B cell (primary cell): ENCODE results near the gene FANCC. TPM values are rescaled to one million over a fixed set of nuclear protein-coding genes. Genes with fewer than 3 reads are reported as not detected.

Experiments
- ATAC-seq: fragments of 200-7000 bp; cut with Tn5 transposase; one replicate; pipeline ENCODE4 v1.10.0; 2021; ENCODE audit warnings: low read depth, mild to moderate bottlenecking, moderate number of reproducible peaks, moderate library complexity
- CTCF ChIA-PET: fragments of 350-600 bp; sonication (Branson Sonifier 250); formaldehyde crosslinking; loops from one replicate; lab custom pipeline; 2021; ENCODE audit warnings: antibody characterized with exemption, inconsistent platforms; lab: Charles Lee
- POLR2A ChIA-PET: fragments of 350-600 bp; sonication (Branson Sonifier 250); formaldehyde crosslinking; loops from one replicate; lab custom pipeline; 2021; ENCODE audit warnings: antibody characterized with exemption; lab: Charles Lee
- DNase-seq: peaks from one replicate; pipeline ENCODE4 v3.0.0; 2013
- H2AFZ ChIP-seq: 2 replicates; pipeline ENCODE4 v1.6.1; 2012; ENCODE audit warnings: mild to moderate bottlenecking, low read depth, low read length; ENCODE audit not compliant: insufficient read depth, poor library complexity, severe bottlenecking
- H3K27ac ChIP-seq, 2 donors: 1 replicate in 1 of 2; 2 replicates in 1 of 2; pipeline ENCODE4 v1.5.1; 2012 to 2013; ENCODE audit warnings: low read length in 2 of 2, mild to moderate bottlenecking in 2 of 2, moderate library complexity in 1 of 2
- H3K27me3 ChIP-seq, 4 experiments: fragments of 200-600 bp in 1 of 4; sonication (generic) in 1 of 4; replicated peaks in 1 of 4; 1 replicate in 2 of 4; 2 replicates in 2 of 4; pipeline versions ENCODE4 v1.6.1 to v1.7.0; 2013 to 2016; ENCODE audit warnings: low read length in 3 of 4, mild to moderate bottlenecking in 2 of 4, mixed read lengths in 1 of 4, moderate library complexity in 1 of 4; ENCODE audit not compliant: insufficient read depth in 4 of 4, control insufficient read depth in 3 of 4; ENCODE audit errors: control extremely low read depth in 1 of 4
- H3K36me3 ChIP-seq, 2 experiments: replicated peaks in 1 of 2; 1 replicate in 1 of 2; 2 replicates in 1 of 2; pipeline versions ENCODE4 v1.6.1 to v1.7.1; 2013; ENCODE audit warnings: low read length in 1 of 2; ENCODE audit not compliant: insufficient read depth in 2 of 2, control insufficient read depth in 1 of 2; ENCODE audit errors: control extremely low read depth in 1 of 2, extremely low read depth in 1 of 2
- H3K4me1 ChIP-seq, 2 donors: fragments of 200-600 bp in 1 of 2; sonication (generic) in 1 of 2; 1 replicate in 1 of 2; 2 replicates in 1 of 2; pipeline versions ENCODE4 v1.5.1 to v1.6.1; 2013 to 2017; ENCODE audit warnings: low read length in 2 of 2; ENCODE audit not compliant: control insufficient read depth in 2 of 2, insufficient read depth in 2 of 2
- H3K4me2 ChIP-seq: replicated peaks from 2 replicates; pipeline ENCODE3; 2012; ENCODE audit warnings: mild to moderate bottlenecking, low read depth, low read length; ENCODE audit not compliant: poor library complexity, severe bottlenecking
- H3K4me3 ChIP-seq, 5 experiments: fragments of 200-600 bp in 1 of 5; sonication (generic) in 1 of 5; 1 replicate in 3 of 5; 2 replicates in 2 of 5; pipeline versions ENCODE4 v1.5.1 to v1.7.0; 2011 to 2016; ENCODE audit warnings: low read length in 4 of 5, mild to moderate bottlenecking in 4 of 5, low read depth in 2 of 5, control low read depth in 1 of 5, moderate library complexity in 1 of 5; ENCODE audit not compliant: insufficient read depth in 1 of 5; ENCODE audit errors: control extremely low read depth in 1 of 5, extremely low read depth in 1 of 5
- H3K79me2 ChIP-seq: fragments of 200-600 bp; sonication (generic); one replicate; pipeline ENCODE4 v1.6.0; 2016; ENCODE audit warnings: low read length; ENCODE audit not compliant: control insufficient read depth, insufficient read depth
- H3K9ac ChIP-seq: fragments of 200-600 bp; sonication (generic); 2 replicates; pipeline ENCODE4 v1.6.1; 2017; ENCODE audit warnings: mild to moderate bottlenecking, low read length, moderate library complexity
- H3K9me3 ChIP-seq, 3 donors: one replicate each; pipeline versions ENCODE4 v1.6.1 to v1.7.1; 2013; ENCODE audit warnings: low read length in 2 of 3; ENCODE audit not compliant: control insufficient read depth in 2 of 3, insufficient read depth in 1 of 3; ENCODE audit errors: control extremely low read depth in 1 of 3
- H4K20me1 ChIP-seq: 2 replicates; pipeline ENCODE4 v1.6.0; 2012; ENCODE audit warnings: mild to moderate bottlenecking, low read length; ENCODE audit not compliant: insufficient read depth, control insufficient read depth, poor library complexity, severe bottlenecking
- H3K27ac Mint-ChIP-seq: one replicate; pipeline ENCODE4 v1.8.0; 2021; ENCODE audit warnings: mixed read lengths
- H3K27me3 Mint-ChIP-seq: one replicate; pipeline ENCODE4 v1.8.0; 2021; ENCODE audit warnings: mixed read lengths
- H3K4me1 Mint-ChIP-seq: one replicate; pipeline ENCODE4 v1.8.0; 2021; ENCODE audit warnings: mixed read lengths
- H3K4me3 Mint-ChIP-seq: one replicate; pipeline ENCODE4 v1.8.0; 2021; ENCODE audit warnings: mixed read lengths
- H3K9me3 Mint-ChIP-seq: one replicate; pipeline ENCODE4 v1.8.0; 2022; ENCODE audit warnings: mixed read lengths; ENCODE audit not compliant: insufficient read depth
- EZH2 ChIP-seq: IDR thresholded peaks from 2 replicates; pipeline ENCODE4 v1.6.1; 2012; ENCODE audit warnings: borderline replicate concordance, low read depth, mild to moderate bottlenecking, moderate library complexity, low read length; ENCODE audit not compliant: insufficient read depth, poor library complexity, severe bottlenecking
- WGBS: methylation state at CpG from one replicate; pipeline ENCODE4 v1.1.5; 2013; ENCODE audit warnings: missing lambda C conversion rate; ENCODE audit not compliant: insufficient coverage; 5-methylcytosine and 5-hydroxymethylcytosine counted together
- intact Hi-C: fragments of 100-400 bp; cut with micrococcal nuclease; formaldehyde crosslinking; loops from one replicate; pipeline ENCODE4 v1.10.0; 2022
- polyA plus RNA-seq: library from polyadenylated mRNA; depleted of rRNA; stranded (reverse); fragments of >200 nt; gene quantifications from 2 replicates; pipeline ENCODE4 v1.2.3, GENCODE V29; 2012
- total RNA-seq, 2 donors: library from RNA; stranded (reverse); fragments of 120-200 nt in 1 of 2; gene quantifications; 1 replicate in 1 of 2; 2 replicates in 1 of 2; pipeline versions ENCODE4 v1.2.3 to v1.2.4, GENCODE V29; 2013 to 2022
- TF ChIP-seq, protein P1 (sequence below): fragments of 200-600 bp; IDR thresholded peaks from one replicate; pipeline ENCODE4 v1.8.0; 2022; ENCODE audit warnings: antibody characterized with exemption, mild to moderate bottlenecking

FANCC gene
- total and polyA plus RNA-seq, 2 donors (not counting 1 experiment from before 2014, with no cell fraction given) = 1.8 to 11.1 TPM

GRCh38 chr9:95157481-95158151, 159.9 kb downstream of the FANCC start:
- H3K9me3 ChIP-seq = no peaks in the 10 kb centered on the region
- ChIA-PET CTCF (interaction anchor here (1.0 kb wide), 1 partner anchor 9 kb away, joined by 4 read pairs; no protein-coding TSS in a partner anchor), POLR2A (no interaction called here)
- no peak overlapping the region for H3K27ac ChIP-seq
- intact Hi-C loops = no loop called here
- H3K4me1 Mint-ChIP-seq = peaks cover 2% of the 10 kb centered on the region
- H3K4me3 ChIP-seq = no peak overlapping the region
- H3K79me2 ChIP-seq = no peaks in the 10 kb centered on the region
- 91% methylated on average over 4 of the region's 7 CpGs for WGBS
- no peaks in the 10 kb centered on the region for H4K20me1 ChIP-seq
- no peak overlapping the region for H3K27ac Mint-ChIP-seq
- no peak for DNase-seq
- no peak for ATAC-seq
- H3K9me3 Mint-ChIP-seq = no peaks in the 10 kb centered on the region
- TF ChIP-seq, protein P1, sequence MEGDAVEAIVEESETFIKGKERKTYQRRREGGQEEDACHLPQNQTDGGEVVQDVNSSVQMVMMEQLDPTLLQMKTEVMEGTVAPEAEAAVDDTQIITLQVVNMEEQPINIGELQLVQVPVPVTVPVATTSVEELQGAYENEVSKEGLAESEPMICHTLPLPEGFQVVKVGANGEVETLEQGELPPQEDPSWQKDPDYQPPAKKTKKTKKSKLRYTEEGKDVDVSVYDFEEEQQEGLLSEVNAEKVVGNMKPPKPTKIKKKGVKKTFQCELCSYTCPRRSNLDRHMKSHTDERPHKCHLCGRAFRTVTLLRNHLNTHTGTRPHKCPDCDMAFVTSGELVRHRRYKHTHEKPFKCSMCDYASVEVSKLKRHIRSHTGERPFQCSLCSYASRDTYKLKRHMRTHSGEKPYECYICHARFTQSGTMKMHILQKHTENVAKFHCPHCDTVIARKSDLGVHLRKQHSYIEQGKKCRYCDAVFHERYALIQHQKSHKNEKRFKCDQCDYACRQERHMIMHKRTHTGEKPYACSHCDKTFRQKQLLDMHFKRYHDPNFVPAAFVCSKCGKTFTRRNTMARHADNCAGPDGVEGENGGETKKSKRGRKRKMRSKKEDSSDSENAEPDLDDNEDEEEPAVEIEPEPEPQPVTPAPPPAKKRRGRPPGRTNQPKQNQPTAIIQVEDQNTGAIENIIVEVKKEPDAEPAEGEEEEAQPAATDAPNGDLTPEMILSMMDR = no peak
- TF ChIP-seq EZH2 = no peak
- no peaks in the 10 kb centered on the region for H3K36me3 ChIP-seq
- H3K4me1 ChIP-seq = no peaks in the 10 kb centered on the region
- H2AFZ ChIP-seq = no peak overlapping the region
- H3K27me3 Mint-ChIP-seq = no peaks in the 10 kb centered on the region
- no peak overlapping the region for H3K4me2 ChIP-seq
- no peak overlapping the region for H3K4me3 Mint-ChIP-seq
- no peak overlapping the region for H3K9ac ChIP-seq
- H3K27me3 ChIP-seq = no peaks in the 10 kb centered on the region

DNA sequence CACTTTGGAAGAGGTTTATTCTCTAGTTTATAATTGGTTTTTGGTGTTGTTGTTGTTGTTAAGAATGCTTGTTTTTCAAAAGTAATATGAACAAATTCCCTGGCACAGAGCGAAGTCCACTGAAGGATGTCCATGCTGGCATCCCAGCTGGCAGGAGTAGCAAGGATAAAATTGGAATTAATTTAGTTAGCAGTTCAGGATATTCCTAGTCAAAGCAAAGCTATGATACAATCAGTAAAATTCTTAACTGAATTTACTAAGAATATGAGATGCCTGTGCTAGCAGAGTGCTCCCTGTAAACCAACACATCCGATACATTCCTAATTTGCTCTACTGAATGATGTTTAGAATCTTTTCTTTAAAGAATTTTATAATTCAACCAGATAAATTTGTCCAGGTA, 161.4 kb downstream of the FANCC start:
- H2AFZ ChIP-seq = no peak overlapping the region
- no peaks in the 10 kb centered on the region for H3K9me3 ChIP-seq
- ChIA-PET CTCF (interaction anchor here (1.2 kb wide), 1 partner anchor 28 kb away, joined by 4 read pairs; no protein-coding TSS in a partner anchor), POLR2A (no interaction called here)
- Mint-ChIP-seq H3K4me1 (peaks cover 2% of the 10 kb centered on the region), H3K27ac (no peak overlapping the region), H3K4me3 (no peak overlapping the region), H3K9me3 (no peaks in the 10 kb centered on the region), H3K27me3 (no peaks in the 10 kb centered on the region)
- H3K4me2 ChIP-seq = no peak overlapping the region
- H3K36me3 ChIP-seq = no peaks in the 10 kb centered on the region
- TF ChIP-seq, protein P1 = no peak
- no peak for ATAC-seq
- H3K79me2 ChIP-seq = no peaks in the 10 kb centered on the region
- H3K27me3 ChIP-seq = no peaks in the 10 kb centered on the region
- no peak overlapping the region for H3K4me3 ChIP-seq
- H4K20me1 ChIP-seq = no peaks in the 10 kb centered on the region
- H3K27ac ChIP-seq = no peak overlapping the region
- no CpG with 5 or more reads among the region's 2 CpGs for WGBS
- H3K9ac ChIP-seq = no peak overlapping the region
- H3K4me1 ChIP-seq = no peaks in the 10 kb centered on the region
- intact Hi-C loops = no loop called here
- DNase-seq = no peak
